Loucy (cell line): ENCODE results near the gene PKIB.
"Not testable (repeated sequence)": the region's sequence is repeated elsewhere in the genome, so short reads cannot be mapped to it uniquely, and the experiment has no call there.

Source experiments
- H2AFZ ChIP-seq: fragments of 200-600 bp; sonication (generic); 2 replicates; pipeline ENCODE4 v1.6.0; 2016; ENCODE audit warnings: antibody characterized with exemption, mild to moderate bottlenecking, low read length, moderate library complexity
- H3F3A ChIP-seq: fragments of 200-600 bp; 2 replicates; pipeline ENCODE4 v1.6.0; 2016; ENCODE audit warnings: antibody characterized with exemption, low read depth, mild to moderate bottlenecking
- H3K27me3 ChIP-seq: fragments of 200-600 bp; sonication (generic); 2 replicates; pipeline ENCODE4 v1.6.1; 2014; ENCODE audit warnings: low read length, mild to moderate bottlenecking; ENCODE audit not compliant: insufficient read depth, poor library complexity, severe bottlenecking
- H3K36me3 ChIP-seq: fragments of 200-600 bp; sonication (generic); 2 replicates; pipeline ENCODE4 v1.6.1; 2016; ENCODE audit warnings: low read length; ENCODE audit not compliant: insufficient read depth
- H3K4me1 ChIP-seq: fragments of 200-600 bp; sonication (generic); 2 replicates; pipeline ENCODE4 v1.5.1; 2014; ENCODE audit warnings: low read length, mild to moderate bottlenecking; ENCODE audit not compliant: insufficient read depth, poor library complexity, severe bottlenecking
- H3K4me2 ChIP-seq: fragments of 200-600 bp; sonication (generic); 2 replicates; pipeline ENCODE4 v1.6.0; 2014; ENCODE audit warnings: antibody characterized with exemption, low read length, low read depth, mild to moderate bottlenecking; ENCODE audit not compliant: poor library complexity, severe bottlenecking
- H3K4me3 ChIP-seq: fragments of 200-600 bp; sonication (generic); 2 replicates; pipeline ENCODE4 v1.5.1; 2014; ENCODE audit warnings: low read length, mild to moderate bottlenecking, mixed read lengths; ENCODE audit not compliant: poor library complexity, severe bottlenecking
- H3K79me2 ChIP-seq: fragments of 200-600 bp; sonication (generic); 2 replicates; pipeline ENCODE4 v1.6.1; 2014; ENCODE audit warnings: low read length; ENCODE audit not compliant: insufficient read depth
- H3K9ac ChIP-seq: fragments of 200-600 bp; sonication (generic); 2 replicates; pipeline ENCODE4 v1.6.0; 2014; ENCODE audit warnings: mild to moderate bottlenecking, low read depth, low read length, moderate library complexity; ENCODE audit not compliant: poor library complexity, severe bottlenecking
- H3K9me2 ChIP-seq: fragments of 200-600 bp; sonication (generic); replicated peaks from 2 replicates; pipeline ENCODE4 v1.6.1; 2016; ENCODE audit warnings: low read depth, low read length, mixed read lengths
- H3K9me3 ChIP-seq: fragments of 200-600 bp; sonication (generic); 2 replicates; pipeline ENCODE4 v1.6.1; 2014; ENCODE audit warnings: mild to moderate bottlenecking, antibody characterized with exemption, low read length, low read depth; ENCODE audit not compliant: insufficient read depth
- H4K20me1 ChIP-seq: fragments of 200-600 bp; sonication (generic); 2 replicates; pipeline ENCODE4 v1.6.0; 2014; ENCODE audit warnings: antibody characterized with exemption, low read length, mild to moderate bottlenecking; ENCODE audit not compliant: insufficient read depth, poor library complexity, severe bottlenecking
- CTCF ChIP-seq: fragments of 200-600 bp; sonication (generic); conservative IDR thresholded peaks from 2 replicates; pipeline ENCODE4 v1.5.1; 2014; ENCODE audit warnings: mild to moderate bottlenecking, antibody characterized with exemption, low read length
- EZH2phosphoT487 ChIP-seq: fragments of 200-600 bp; IDR thresholded peaks from 2 replicates; pipeline ENCODE4 v1.6.1; 2018; ENCODE audit warnings: antibody characterized with exemption, mild to moderate bottlenecking, moderate library complexity, borderline replicate concordance

PKIB gene

GRCh38 chr6:122631571-122632249 is 21.5 kb downstream of the PKIB start:
- Histone ChIP-seq H3K4me3 (no peak overlapping the region), H3K27me3 (no peaks in the 10 kb centered on the region), H3K4me1 (no peaks in the 10 kb centered on the region)

GRCh38 chr6:122640366-122640765 is 30.2 kb downstream of the PKIB start:
- Histone ChIP-seq H3F3A (no peaks in the 10 kb centered on the region), H3K4me1 (no peaks in the 10 kb centered on the region), H3K79me2 (no peaks in the 10 kb centered on the region), H3K4me3 (no peak overlapping the region), H3K27me3 (no peaks in the 10 kb centered on the region), H3K4me2 (no peak overlapping the region), H3K9ac (no peak overlapping the region), H3K9me3 (no peaks in the 10 kb centered on the region), H4K20me1 (no peaks in the 10 kb centered on the region), H3K9me2 (no peaks in the 10 kb centered on the region), H2AFZ (no peak overlapping the region), H3K36me3 (no peaks in the 10 kb centered on the region)
- TF ChIP-seq CTCF: no peak
- TF ChIP-seq EZH2phosphoT487: no peak

More at GRCh38 chr6:122631571-122632249, 21.5 kb downstream of the PKIB start:
- Histone ChIP-seq H3K9ac (no peak overlapping the region), H4K20me1 (no peaks in the 10 kb centered on the region), H3K9me3 (no peaks in the 10 kb centered on the region), H3K4me2 (no peak overlapping the region), H3K79me2 (no peaks in the 10 kb centered on the region), H3K36me3 (no peaks in the 10 kb centered on the region), H3K9me2 (no peaks in the 10 kb centered on the region), H3F3A (no peaks in the 10 kb centered on the region), H2AFZ (no peak overlapping the region)
- no peak for TF ChIP-seq EZH2phosphoT487
- TF ChIP-seq CTCF: no peak

- Histone ChIP-seq H3K4me3 (no peak overlapping the region), H2AFZ (no peak overlapping the region), H3K9ac (no peak overlapping the region), H3K79me2 (no peaks in the 10 kb centered on the region), H3K9me3 (no peaks in the 10 kb centered on the region), H3F3A (no peaks in the 10 kb centered on the region), H3K9me2 (no peaks in the 10 kb centered on the region), H3K27me3 (no peaks in the 10 kb centered on the region), H3K4me2 (no peak overlapping the region), H3K36me3 (no peaks in the 10 kb centered on the region), H4K20me1 (no peaks in the 10 kb centered on the region), H3K4me1 (no peaks in the 10 kb centered on the region)
- no peak for TF ChIP-seq CTCF
- no peak for TF ChIP-seq EZH2phosphoT487
Observed at GRCh38 chr6:122641819-122642218, 31.6 kb downstream of the PKIB start.

- H3F3A ChIP-seq, H2AFZ ChIP-seq, H3K4me3 ChIP-seq, H3K27me3 ChIP-seq, H3K4me1 ChIP-seq, H3K36me3 ChIP-seq, H4K20me1 ChIP-seq, H3K9me2 ChIP-seq, H3K4me2 ChIP-seq, H3K9ac ChIP-seq, H3K79me2 ChIP-seq, H3K9me3 ChIP-seq: not testable (repeated sequence)
Observed at GRCh38 chr6:122642604-122643003, 32.4 kb downstream of the PKIB start.
